ENCODE measurements around the gene ZNF484.
"Not testable (repeated sequence)": the region's sequence is repeated elsewhere in the genome, so short reads cannot be mapped to it uniquely, and the experiment has no call there.

The ZNF484 gene

GRCh38 chr9:92887880-92888338 lies 10.1 kb upstream of the ZNF484 start:
- Histone ChIP-seq H3K4me3 (ENCODE audit: low read length) (no peak overlapping the region), H3K9me2 (replicated peaks; ENCODE audit: control insufficient read depth, low read length) (no peaks in the 10 kb centered on the region), H3K27me3 (ENCODE audit: control insufficient read depth, low read length) (peaks cover 18% of the 10 kb centered on the region), H3K79me2 (ENCODE audit: control insufficient read depth, low read length) (no peaks in the 10 kb centered on the region), H3K9me3 (ENCODE audit: control insufficient read depth, insufficient read depth, low read length) (no peaks in the 10 kb centered on the region), H3F3A (ENCODE audit: control insufficient read depth, insufficient read depth) (no peaks in the 10 kb centered on the region), H3K4me2 (ENCODE audit: low read length) (no peak overlapping the region), H4K20me1 (ENCODE audit: control insufficient read depth, insufficient read depth, low read depth, low read length) (no peaks in the 10 kb centered on the region), H3K36me3 (ENCODE audit: control insufficient read depth, low read length) (no peaks in the 10 kb centered on the region), H3K4me1 (ENCODE audit: control insufficient read depth, low read length) (peaks cover 10% of the 10 kb centered on the region), H3K27ac (ENCODE audit: low read depth, low read length) (no peak overlapping the region)
- no peak for TF ChIP-seq CTCF (IDR thresholded peaks at IDR 0.05; ENCODE audit: low read depth, low read length, poor library complexity, severe bottlenecking)
- no peak for TF ChIP-seq EZH2phosphoT487 (IDR thresholded peaks at IDR 0.05; ENCODE audit: borderline replicate concordance, low read length)

GRCh38 chr9:92886846-92887610 lies 9.2 kb upstream of the ZNF484 start:
- not testable (repeated sequence) for H4K20me1 ChIP-seq (ENCODE audit: control insufficient read depth, insufficient read depth, low read depth, low read length); H3F3A ChIP-seq (ENCODE audit: control insufficient read depth, insufficient read depth); H3K27ac ChIP-seq (ENCODE audit: low read depth, low read length); H3K4me1 ChIP-seq (ENCODE audit: control insufficient read depth, low read length); H3K4me2 ChIP-seq (ENCODE audit: low read length); H3K9me3 ChIP-seq (ENCODE audit: control insufficient read depth, insufficient read depth, low read length); H3K36me3 ChIP-seq (ENCODE audit: control insufficient read depth, low read length); H3K4me3 ChIP-seq (ENCODE audit: low read length); H3K9me2 ChIP-seq (replicated peaks; ENCODE audit: control insufficient read depth, low read length); H3K79me2 ChIP-seq (ENCODE audit: control insufficient read depth, low read length)
- H3K27me3 ChIP-seq (ENCODE audit: control insufficient read depth, low read length) = peaks cover 18% of the 10 kb centered on the region

GRCh38 chr9:92883666-92884405 lies 6.0 kb upstream of the ZNF484 start:
- peak; percentile 37 for TF ChIP-seq CTCF (IDR thresholded peaks at IDR 0.05; ENCODE audit: low read depth, low read length, poor library complexity, severe bottlenecking)
- H3K36me3 ChIP-seq (ENCODE audit: control insufficient read depth, low read length); H3K9me2 ChIP-seq (replicated peaks; ENCODE audit: control insufficient read depth, low read length); H3K4me1 ChIP-seq (ENCODE audit: control insufficient read depth, low read length); H3K9me3 ChIP-seq (ENCODE audit: control insufficient read depth, insufficient read depth, low read length); H3K4me3 ChIP-seq (ENCODE audit: low read length); H3F3A ChIP-seq (ENCODE audit: control insufficient read depth, insufficient read depth); H4K20me1 ChIP-seq (ENCODE audit: control insufficient read depth, insufficient read depth, low read depth, low read length); H3K79me2 ChIP-seq (ENCODE audit: control insufficient read depth, low read length); H3K27ac ChIP-seq (ENCODE audit: low read depth, low read length); H3K4me2 ChIP-seq (ENCODE audit: low read length): not testable (repeated sequence)
- H3K27me3 ChIP-seq (ENCODE audit: control insufficient read depth, low read length) = peaks cover 17% of the 10 kb centered on the region

- H3K4me3 ChIP-seq (ENCODE audit: low read length) = no peak overlapping the region
- no peaks in the 10 kb centered on the region for H3K9me2 ChIP-seq (replicated peaks; ENCODE audit: control insufficient read depth, low read length)
- H3F3A ChIP-seq (ENCODE audit: control insufficient read depth, insufficient read depth) = no peaks in the 10 kb centered on the region
- no peaks in the 10 kb centered on the region for H3K36me3 ChIP-seq (ENCODE audit: control insufficient read depth, low read length)
- TF ChIP-seq EZH2phosphoT487 (IDR thresholded peaks at IDR 0.05; ENCODE audit: borderline replicate concordance, low read length) (no peak), CTCF (IDR thresholded peaks at IDR 0.05; ENCODE audit: low read depth, low read length, poor library complexity, severe bottlenecking) (no peak)
- H3K27ac ChIP-seq (ENCODE audit: low read depth, low read length) = no peak overlapping the region
- peaks cover 5% of the 10 kb centered on the region for H3K79me2 ChIP-seq (ENCODE audit: control insufficient read depth, low read length)
- no peak overlapping the region for H3K4me2 ChIP-seq (ENCODE audit: low read length)
- no peaks in the 10 kb centered on the region for H4K20me1 ChIP-seq (ENCODE audit: control insufficient read depth, insufficient read depth, low read depth, low read length)
- peaks cover 1% of the 10 kb centered on the region for H3K27me3 ChIP-seq (ENCODE audit: control insufficient read depth, low read length)
- H3K9me3 ChIP-seq (ENCODE audit: control insufficient read depth, insufficient read depth, low read length) = no peaks in the 10 kb centered on the region
- H3K4me1 ChIP-seq (ENCODE audit: control insufficient read depth, low read length) = peaks cover 10% of the 10 kb centered on the region
These were observed 4.4 kb upstream of the ZNF484 start for GRCh38 chr9:92882276-92882675.

All from DOHH2 (cell line).